GM18870 (cell line): Measurements from ENCODE around the gene XXYLT1.

Experiments
- ATAC-seq: cut with Tn5 transposase; IDR thresholded peaks from one replicate; pipeline ENCODE4 v1.9.1; 2021; ENCODE audit warnings: moderate library complexity; ENCODE audit not compliant: unreplicated experiment

Gene XXYLT1

GRCh38 chr3:195268576-195269309 is 2.2 kb downstream of the XXYLT1 start:
- no peak for ATAC-seq

- no peak for ATAC-seq
Measured at GRCh38 chr3:195267096-195267495, 3.9 kb downstream of the XXYLT1 start.

- ATAC-seq: no peak
Measured at GRCh38 chr3:195266428-195266827, 4.5 kb downstream of the XXYLT1 start.

GRCh38 chr3:195265363-195265976 is 5.5 kb downstream of the XXYLT1 start:
- ATAC-seq: no peak

- no peak for ATAC-seq
Measured at GRCh38 chr3:195263925-195264600, 6.9 kb downstream of the XXYLT1 start.

- ATAC-seq: no peak
Measured at GRCh38 chr3:195263193-195263924, 7.6 kb downstream of the XXYLT1 start.

GRCh38 chr3:195261925-195262324 is 9.0 kb downstream of the XXYLT1 start:
- no peak for ATAC-seq

- ATAC-seq: peak; percentile 10
Measured at GRCh38 chr3:195260280-195260905, 10.6 kb downstream of the XXYLT1 start.

- peak; percentile 71 for ATAC-seq
Measured at GRCh38 chr3:195259475-195260279, 11.3 kb downstream of the XXYLT1 start.

GRCh38 chr3:195259154-195259474 is 11.8 kb downstream of the XXYLT1 start:
- ATAC-seq: no peak

- ATAC-seq: no peak
Measured at GRCh38 chr3:195258449-195259153, 12.4 kb downstream of the XXYLT1 start.

- ATAC-seq: no peak
Measured at GRCh38 chr3:195257454-195258448, 13.2 kb downstream of the XXYLT1 start.

GRCh38 chr3:195256639-195257453 is 14.1 kb downstream of the XXYLT1 start:
- ATAC-seq: no peak

- ATAC-seq: no peak
Measured at GRCh38 chr3:195255571-195256501, 15.1 kb downstream of the XXYLT1 start.

GRCh38 chr3:195255176-195255500 is 15.8 kb downstream of the XXYLT1 start:
- ATAC-seq: no peak

- ATAC-seq: no peak
Measured at GRCh38 chr3:195254454-195255175, 16.3 kb downstream of the XXYLT1 start.
